GM23338 (cell line): Measurements from ENCODE around the gene CS. TPM values are rescaled to one million over a fixed set of nuclear protein-coding genes. Genes with fewer than 3 reads are reported as not detected.

ENCODE experiments used
- ATAC-seq: fragments of 200-7000 bp; cut with Tn5 transposase; 3 replicates; pipeline ENCODE4 v1.9.1; 2020
- DNase-seq: peaks from one replicate; pipeline ENCODE4 v3.0.0-alpha.2; 2015; ENCODE audit warnings: low spot score
- H2AFZ ChIP-seq: fragments of 200-600 bp; sonication (generic); 2 replicates; pipeline ENCODE4 v1.8.0; 2016; ENCODE audit warnings: antibody characterized with exemption, mild to moderate bottlenecking, moderate library complexity
- H3F3A ChIP-seq: fragments of 200-600 bp; sonication (generic); replicated peaks from 2 replicates; pipeline ENCODE4 v1.8.0; 2017; ENCODE audit warnings: antibody characterized with exemption, mixed run types, low read depth
- H3K27ac ChIP-seq: fragments of 200-600 bp; sonication (generic); 2 replicates; pipeline ENCODE4 v1.6.1; 2016; ENCODE audit warnings: low read depth
- H3K27me3 ChIP-seq: fragments of 200-600 bp; sonication (generic); 2 replicates; pipeline ENCODE4 v1.8.0; 2016; ENCODE audit warnings: mild to moderate bottlenecking, mixed run types, moderate library complexity; ENCODE audit not compliant: insufficient read depth
- H3K36me3 ChIP-seq: fragments of 200-600 bp; sonication (generic); 2 replicates; pipeline ENCODE4 v1.8.0; 2016; ENCODE audit warnings: mild to moderate bottlenecking; ENCODE audit not compliant: insufficient read depth
- H3K4me1 ChIP-seq: fragments of 200-600 bp; sonication (generic); 2 replicates; pipeline ENCODE4 v1.8.0; 2016; ENCODE audit warnings: mild to moderate bottlenecking, moderate library complexity; ENCODE audit not compliant: insufficient read depth
- H3K4me2 ChIP-seq: fragments of 200-600 bp; sonication (generic); 2 replicates; pipeline ENCODE4 v1.7.1; 2017; ENCODE audit warnings: mixed run types
- H3K4me3 ChIP-seq: fragments of 200-600 bp; sonication (generic); 2 replicates; pipeline ENCODE4 v1.6.1; 2016; ENCODE audit warnings: mixed run types
- H3K79me2 ChIP-seq: fragments of 200-600 bp; sonication (generic); replicated peaks from 2 replicates; pipeline ENCODE4 v1.8.0; 2017; ENCODE audit warnings: mild to moderate bottlenecking; ENCODE audit not compliant: insufficient read depth
- H3K9me2 ChIP-seq: fragments of 200-600 bp; sonication (generic); 2 replicates; pipeline ENCODE4 v1.8.0; 2017; ENCODE audit not compliant: insufficient read depth
- H4K20me1 ChIP-seq: fragments of 200-600 bp; sonication (generic); replicated peaks from 2 replicates; pipeline ENCODE4 v1.8.0; 2017; ENCODE audit warnings: mild to moderate bottlenecking; ENCODE audit not compliant: insufficient read depth
- H3K27ac Mint-ChIP-seq: 2 replicates; pipeline ENCODE4 v1.8.0; 2020; ENCODE audit warnings: inconsistent platforms, mild to moderate bottlenecking, moderate library complexity, mixed read lengths
- H3K27me3 Mint-ChIP-seq: 3 replicates; pipeline ENCODE4 v1.8.0; 2022; ENCODE audit warnings: low read depth, mild to moderate bottlenecking, moderate library complexity, mixed read lengths, inconsistent platforms; ENCODE audit not compliant: insufficient read depth, poor library complexity
- H3K36me3 Mint-ChIP-seq: 3 replicates; pipeline ENCODE4 v1.8.0; 2021; ENCODE audit warnings: low read depth, mild to moderate bottlenecking, inconsistent platforms, moderate library complexity, mixed read lengths
- H3K4me1 Mint-ChIP-seq: 3 replicates; pipeline ENCODE4 v1.8.0; 2020; ENCODE audit warnings: mild to moderate bottlenecking, inconsistent platforms, mixed read lengths
- H3K4me3 Mint-ChIP-seq: 3 replicates; pipeline ENCODE4 v1.8.0; 2021; ENCODE audit warnings: moderate library complexity, mild to moderate bottlenecking, inconsistent platforms, mixed read lengths
- H3K9me3 Mint-ChIP-seq: 3 replicates; pipeline ENCODE4 v1.8.0; 2020; ENCODE audit warnings: moderate library complexity, mild to moderate bottlenecking, inconsistent platforms, mixed read lengths
- CREB1 ChIP-seq: fragments of 250-450 bp; sonication (Bioruptor Pico); IDR thresholded peaks from 2 replicates; pipeline ENCODE4 v1.5.0; 2020; ENCODE audit warnings: low read depth, mild to moderate bottlenecking, moderate library complexity
- CTCF ChIP-seq, 2 experiments: fragments of 200-600 bp in 1 of 2; sonication (generic) in 1 of 2; conservative IDR thresholded peaks; 2 replicates each; pipeline versions ENCODE4 v1.5.1 to v1.6.1; 2016 to 2017; ENCODE audit warnings: antibody characterized with exemption in 2 of 2, low read depth in 2 of 2, mild to moderate bottlenecking in 2 of 2, moderate library complexity in 1 of 2
- EZH2 ChIP-seq: fragments of 200-600 bp; sonication (generic); IDR thresholded peaks from one replicate; pipeline ENCODE4 v1.8.0; 2017; ENCODE audit warnings: antibody characterized with exemption, mild to moderate bottlenecking, low read depth; ENCODE audit not compliant: unreplicated experiment
- EZH2phosphoT487 ChIP-seq: fragments of 200-600 bp; sonication (generic); IDR thresholded peaks from one replicate; pipeline ENCODE4 v1.8.1; 2018; ENCODE audit warnings: antibody characterized with exemption; ENCODE audit not compliant: unreplicated experiment
- JUNB ChIP-seq: IDR thresholded peaks from one replicate; pipeline ENCODE4 v1.6.1; 2016; ENCODE audit warnings: antibody characterized with exemption; ENCODE audit not compliant: unreplicated experiment
- NANOG ChIP-seq: IDR thresholded peaks from 2 replicates; pipeline ENCODE4 v1.6.1; 2016; ENCODE audit warnings: antibody characterized with exemption, borderline replicate concordance
- POLR2AphosphoS5 ChIP-seq: IDR thresholded peaks from 2 replicates; pipeline ENCODE4 v1.6.1; 2016; ENCODE audit warnings: antibody characterized with exemption, low read depth
- REST ChIP-seq: IDR thresholded peaks from one replicate; pipeline ENCODE4 v1.6.1; 2018; ENCODE audit warnings: antibody characterized with exemption; ENCODE audit not compliant: unreplicated experiment
- ZNF114 ChIP-seq: fragments of 250-450 bp; sonication (Bioruptor Pico); IDR thresholded peaks from 2 replicates; pipeline ENCODE4 v1.5.0; 2020; ENCODE audit warnings: mild to moderate bottlenecking, moderate library complexity
- ZNF331 ChIP-seq: fragments of 250-450 bp; sonication (Bioruptor Pico); IDR thresholded peaks from 2 replicates; pipeline ENCODE4 v1.5.0; 2020; ENCODE audit warnings: low read depth, mild to moderate bottlenecking, moderate library complexity
- polyA plus RNA-seq: library from polyadenylated mRNA; unstranded; fragments of >200 nt; fragmentation: Nextera tagmentation; extraction: Ambion mirVana; gene quantifications from 2 replicates; pipeline ENCODE4 v1.2.1, GENCODE V29; 2016
- total RNA-seq: library from RNA; depleted of rRNA; stranded (reverse); fragments of >200 nt; shearing (Covaris generic); gene quantifications from 2 replicates; pipeline ENCODE4 v1.2.3, GENCODE V29; 2014
- TF ChIP-seq, protein P1 (sequence below): IDR thresholded peaks from 2 replicates; pipeline ENCODE4 v1.6.1; 2016; ENCODE audit warnings: antibody characterized with exemption

Gene CS
- total and polyA plus RNA-seq, 2 experiments from 2014 or later = 63.3 to 166 TPM

GRCh38 chr12:56258068-56258819 lies 41.9 kb downstream of the CS start, which contains the start of gene ANKRD52 (continued):
- TF ChIP-seq NANOG = no peak
- no peak for TF ChIP-seq JUNB
- no peak for TF ChIP-seq EZH2phosphoT487

DNA sequence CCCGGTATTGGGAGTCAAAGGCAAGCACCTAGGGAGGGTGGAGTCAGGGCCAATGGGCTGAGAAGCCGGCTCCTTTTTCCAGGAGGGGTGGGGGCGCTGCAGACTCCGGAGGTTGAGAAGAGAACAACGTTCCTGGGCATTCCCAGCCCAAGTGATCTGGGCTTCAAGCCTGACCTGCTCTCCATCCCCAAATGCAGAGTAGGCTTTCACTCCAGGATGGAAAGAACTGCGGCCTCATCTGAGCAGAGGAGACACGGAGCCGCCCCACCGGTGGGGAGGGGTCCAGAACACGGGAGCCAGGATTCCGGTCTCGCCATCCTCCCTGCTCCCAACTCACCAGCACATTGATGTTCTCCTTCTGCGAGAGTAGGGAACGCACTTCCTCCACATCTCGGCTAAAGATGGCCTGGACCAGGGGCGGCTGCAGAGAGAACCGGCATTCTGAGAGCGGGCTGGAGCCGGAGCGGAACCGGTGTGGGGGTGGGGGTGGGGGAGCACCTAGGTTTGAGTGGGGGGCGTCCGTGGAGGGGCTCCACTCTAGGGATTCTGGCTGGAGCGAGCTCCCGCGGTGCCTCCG lies 42.6 kb downstream of the CS start:
- peaks cover 13% of the 10 kb centered on the region; the same call in 1 of the 2 replicates for H3K79me2 ChIP-seq
- H3K36me3 Mint-ChIP-seq = peaks cover 39% of the 10 kb centered on the region
- peak overlapping the region; percentile 84 for H3K27ac ChIP-seq
- H3K4me1 ChIP-seq = peaks cover 17% of the 10 kb centered on the region
- peak overlapping the region; percentile 84 for H2AFZ ChIP-seq
- peaks cover 27% of the 10 kb centered on the region for H3F3A ChIP-seq
- H3K9me3 Mint-ChIP-seq = no peaks in the 10 kb centered on the region; the same call in 1 of the 3 replicates
- peaks cover 39% of the 10 kb centered on the region for H3K36me3 ChIP-seq
- H3K4me1 Mint-ChIP-seq = peaks cover 18% of the 10 kb centered on the region
- DNase-seq (peak; percentile 87), ATAC-seq (peak; percentile 80)
- peak overlapping the region; percentile 94 for H3K4me3 Mint-ChIP-seq
- H3K27me3 ChIP-seq = no peaks in the 10 kb centered on the region
- H3K27ac Mint-ChIP-seq = peak overlapping the region; percentile 85
- H3K27me3 Mint-ChIP-seq = peaks cover 18% of the 10 kb centered on the region
- peak overlapping the region; percentile 95 for H3K4me3 ChIP-seq
- no peaks in the 10 kb centered on the region for H3K9me2 ChIP-seq
- H3K4me2 ChIP-seq = peak overlapping the region; percentile 99
- peaks cover 16% of the 10 kb centered on the region for H4K20me1 ChIP-seq
- TF ChIP-seq CREB1 (CRISPR knock-in tag) (no peak), ZNF114 (no peak), EZH2phosphoT487 (no peak), POLR2AphosphoS5 (no peak; the same call in none of the 2 replicates), JUNB (no peak), EZH2 (no peak), ZNF331 (no peak), CTCF (conservative IDR thresholded peaks at IDR 0.05; ENCODE audit: low read depth in 2 of 2) (no peak; a peak in 1 of 4 replicates), REST (no peak)
- TF ChIP-seq, protein P1, sequence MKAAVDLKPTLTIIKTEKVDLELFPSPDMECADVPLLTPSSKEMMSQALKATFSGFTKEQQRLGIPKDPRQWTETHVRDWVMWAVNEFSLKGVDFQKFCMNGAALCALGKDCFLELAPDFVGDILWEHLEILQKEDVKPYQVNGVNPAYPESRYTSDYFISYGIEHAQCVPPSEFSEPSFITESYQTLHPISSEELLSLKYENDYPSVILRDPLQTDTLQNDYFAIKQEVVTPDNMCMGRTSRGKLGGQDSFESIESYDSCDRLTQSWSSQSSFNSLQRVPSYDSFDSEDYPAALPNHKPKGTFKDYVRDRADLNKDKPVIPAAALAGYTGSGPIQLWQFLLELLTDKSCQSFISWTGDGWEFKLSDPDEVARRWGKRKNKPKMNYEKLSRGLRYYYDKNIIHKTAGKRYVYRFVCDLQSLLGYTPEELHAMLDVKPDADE = no peak
